Mammary epithelial cell (primary cell): ENCODE measurements around the gene MRPS26.

ENCODE experiments used
- EZH2 ChIP-seq: IDR thresholded peaks from 2 replicates; pipeline ENCODE4 v1.6.1; 2012; ENCODE audit warnings: low read length, inconsistent platforms, borderline replicate concordance
- TF ChIP-seq, protein P1 (sequence below), 2 donors: IDR thresholded peaks in 1 of 2; conservative IDR thresholded peaks in 1 of 2; 2 replicates each; pipeline ENCODE4 v1.5.1; 2011 to 2012; ENCODE audit warnings: inconsistent platforms in 2 of 2, low read length in 2 of 2, mild to moderate bottlenecking in 2 of 2, control low read depth in 1 of 2, low read depth in 1 of 2; ENCODE audit not compliant: insufficient read depth in 1 of 2; ENCODE audit errors: extremely low read depth in 1 of 2

DNA sequence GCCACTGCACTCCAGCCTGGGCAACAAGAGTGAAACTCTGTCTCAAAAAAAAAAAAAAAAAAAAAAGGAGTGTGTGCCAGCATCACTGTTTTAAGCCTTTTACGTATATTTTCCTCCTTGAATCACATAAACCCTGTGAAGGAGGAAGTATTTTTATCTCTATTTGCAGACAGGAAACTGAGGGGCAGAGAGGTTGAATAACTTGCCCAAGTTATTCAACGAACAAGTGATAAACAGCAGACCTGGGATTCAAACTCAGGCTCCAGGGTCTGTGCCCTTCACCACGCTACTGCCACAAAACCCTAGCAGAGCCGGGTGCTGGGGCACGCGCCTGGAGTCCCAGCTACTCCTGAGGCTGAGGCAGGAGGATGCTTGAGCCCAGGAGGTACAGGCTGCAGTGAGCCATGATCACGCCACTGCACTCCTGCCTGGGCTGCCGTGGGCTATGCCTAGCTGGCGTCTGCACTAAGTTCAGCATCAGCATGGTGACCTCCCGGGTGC lies 48.1 kb downstream of the MRPS26 start:
- no peak for TF ChIP-seq EZH2
- TF ChIP-seq, protein P1, sequence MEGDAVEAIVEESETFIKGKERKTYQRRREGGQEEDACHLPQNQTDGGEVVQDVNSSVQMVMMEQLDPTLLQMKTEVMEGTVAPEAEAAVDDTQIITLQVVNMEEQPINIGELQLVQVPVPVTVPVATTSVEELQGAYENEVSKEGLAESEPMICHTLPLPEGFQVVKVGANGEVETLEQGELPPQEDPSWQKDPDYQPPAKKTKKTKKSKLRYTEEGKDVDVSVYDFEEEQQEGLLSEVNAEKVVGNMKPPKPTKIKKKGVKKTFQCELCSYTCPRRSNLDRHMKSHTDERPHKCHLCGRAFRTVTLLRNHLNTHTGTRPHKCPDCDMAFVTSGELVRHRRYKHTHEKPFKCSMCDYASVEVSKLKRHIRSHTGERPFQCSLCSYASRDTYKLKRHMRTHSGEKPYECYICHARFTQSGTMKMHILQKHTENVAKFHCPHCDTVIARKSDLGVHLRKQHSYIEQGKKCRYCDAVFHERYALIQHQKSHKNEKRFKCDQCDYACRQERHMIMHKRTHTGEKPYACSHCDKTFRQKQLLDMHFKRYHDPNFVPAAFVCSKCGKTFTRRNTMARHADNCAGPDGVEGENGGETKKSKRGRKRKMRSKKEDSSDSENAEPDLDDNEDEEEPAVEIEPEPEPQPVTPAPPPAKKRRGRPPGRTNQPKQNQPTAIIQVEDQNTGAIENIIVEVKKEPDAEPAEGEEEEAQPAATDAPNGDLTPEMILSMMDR (conservative IDR thresholded peaks at IDR 0.05 in 1 of 2, IDR thresholded peaks at IDR 0.05 in 1 of 2; ENCODE audit: extremely low read depth in 1 of 2, insufficient read depth in 1 of 2, low read depth in 1 of 2, low read length in 2 of 2) = no peak
